GM19023 (cell line): ENCODE data around the gene IL3.

Experiments used
- ATAC-seq: cut with Tn5 transposase; IDR thresholded peaks from one replicate; pipeline ENCODE4 v1.9.1; 2021; ENCODE audit warnings: mild to moderate bottlenecking, moderate library complexity; ENCODE audit not compliant: unreplicated experiment

The IL3 gene

GRCh38 chr5:132025403-132025971, 35.0 kb upstream of the IL3 start:
- no peak for ATAC-seq

- no peak for ATAC-seq
Observed at GRCh38 chr5:132026516-132027008, 33.9 kb upstream of the IL3 start.

GRCh38 chr5:132027027-132027426, 33.4 kb upstream of the IL3 start:
- no peak for ATAC-seq

- ATAC-seq, result no peak
Observed at GRCh38 chr5:132029609-132030330, 30.7 kb upstream of the IL3 start.

GRCh38 chr5:132030610-132031009, 29.8 kb upstream of the IL3 start:
- ATAC-seq, result no peak

- ATAC-seq, result no peak
Observed at GRCh38 chr5:132032196-132032595, 28.3 kb upstream of the IL3 start.

GRCh38 chr5:132033122-132033521, 27.3 kb upstream of the IL3 start:
- no peak for ATAC-seq

- no peak for ATAC-seq
Observed at GRCh38 chr5:132037353-132037752, 23.1 kb upstream of the IL3 start.

- no peak for ATAC-seq
Observed at GRCh38 chr5:132044207-132044606, 16.2 kb upstream of the IL3 start.

- ATAC-seq, result no peak
Observed at GRCh38 chr5:132046880-132047299, 13.6 kb upstream of the IL3 start.

GRCh38 chr5:132049093-132049492, 11.4 kb upstream of the IL3 start:
- no peak for ATAC-seq

- no peak for ATAC-seq
Observed at GRCh38 chr5:132049559-132049958, 10.9 kb upstream of the IL3 start.

GRCh38 chr5:132050136-132050535, 10.3 kb upstream of the IL3 start:
- ATAC-seq, result no peak

- no peak for ATAC-seq
Observed at GRCh38 chr5:132050661-132051552, 9.5 kb upstream of the IL3 start.

GRCh38 chr5:132052520-132052919, 7.9 kb upstream of the IL3 start:
- ATAC-seq, result no peak

- no peak for ATAC-seq
Observed at GRCh38 chr5:132053483-132053882, 7.0 kb upstream of the IL3 start.

- no peak for ATAC-seq
Observed at GRCh38 chr5:132054031-132054696, 6.3 kb upstream of the IL3 start.

GRCh38 chr5:132054697-132055440, 5.6 kb upstream of the IL3 start:
- ATAC-seq, result no peak

GRCh38 chr5:132055441-132055807, 5.0 kb upstream of the IL3 start:
- no peak for ATAC-seq

- ATAC-seq, result no peak
Observed at GRCh38 chr5:132055808-132056609, 4.4 kb upstream of the IL3 start.
